NCI-H526 (cell line): ENCODE measurements around the gene ARHGAP15.
A peak's percentile ranks its signal among the peaks of the same experiment; 100 is the strongest.

Experiments
- DNase-seq, 2 experiments: peaks; one replicate each; lab custom pipeline; 2025; lab: John Stamatoyannopoulos, UW

The ARHGAP15 gene

DNA sequence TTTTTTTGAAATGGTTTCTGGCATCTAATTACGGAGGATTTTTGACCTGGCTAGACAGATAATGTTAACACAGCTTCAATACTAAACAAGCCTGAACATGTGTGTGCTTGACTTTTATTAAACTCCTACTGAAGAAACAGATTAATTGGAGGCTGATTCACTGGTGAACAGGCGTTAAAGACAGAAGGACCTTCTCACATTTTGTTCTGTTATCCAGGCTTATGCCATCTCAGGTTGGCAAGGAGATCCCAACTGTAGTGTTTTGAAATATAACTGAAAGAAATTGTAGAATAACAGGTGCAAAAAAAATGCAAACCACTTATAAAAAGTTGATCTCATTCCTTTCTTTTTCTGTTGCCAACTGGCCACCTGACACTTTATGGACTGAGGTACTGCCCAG, 269.6 kb downstream of the ARHGAP15 start:
- no peak for DNase-seq

DNA sequence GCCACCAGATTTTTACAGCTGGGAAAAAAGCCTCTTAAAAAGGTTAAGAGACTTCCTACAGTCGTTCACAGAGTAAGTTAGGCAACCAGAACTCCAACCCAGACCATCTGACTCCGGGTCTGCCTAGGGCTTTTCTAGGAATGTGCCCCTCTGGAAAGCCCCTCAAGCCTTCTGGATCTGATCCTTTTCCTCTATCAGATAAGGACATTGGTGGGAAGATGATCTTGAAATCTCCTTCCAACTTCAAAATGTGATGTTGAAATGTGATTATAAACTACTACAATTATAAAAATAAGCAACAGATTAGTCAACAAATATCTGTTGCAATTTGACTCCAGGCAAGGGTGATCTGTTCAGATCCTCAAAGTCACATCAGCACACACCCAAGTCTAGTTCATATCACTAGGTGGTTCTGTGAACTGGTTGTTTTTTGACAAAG, 270.4 kb downstream of the ARHGAP15 start:
- peak in 1 of 2 experiments; percentile 9 for DNase-seq

DNA sequence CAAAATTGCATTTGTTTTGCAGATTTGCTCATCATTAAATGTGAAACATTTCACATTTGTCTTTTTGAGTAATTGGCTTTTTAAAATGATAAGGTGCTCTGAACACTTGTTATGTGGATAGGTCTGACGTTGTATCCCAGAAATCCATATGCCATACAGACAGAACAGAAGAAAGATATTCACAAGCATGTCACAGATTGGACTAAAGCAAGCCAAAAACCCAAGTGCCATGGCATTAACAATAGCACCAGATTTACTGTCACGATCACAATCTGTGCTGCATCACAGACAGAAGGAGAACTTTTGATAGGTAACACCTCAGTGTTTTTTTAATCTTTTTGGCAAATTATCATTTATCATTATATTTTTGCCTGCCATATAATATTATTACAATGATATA, 272.6 kb downstream of the ARHGAP15 start:
- no peak for DNase-seq

DNA sequence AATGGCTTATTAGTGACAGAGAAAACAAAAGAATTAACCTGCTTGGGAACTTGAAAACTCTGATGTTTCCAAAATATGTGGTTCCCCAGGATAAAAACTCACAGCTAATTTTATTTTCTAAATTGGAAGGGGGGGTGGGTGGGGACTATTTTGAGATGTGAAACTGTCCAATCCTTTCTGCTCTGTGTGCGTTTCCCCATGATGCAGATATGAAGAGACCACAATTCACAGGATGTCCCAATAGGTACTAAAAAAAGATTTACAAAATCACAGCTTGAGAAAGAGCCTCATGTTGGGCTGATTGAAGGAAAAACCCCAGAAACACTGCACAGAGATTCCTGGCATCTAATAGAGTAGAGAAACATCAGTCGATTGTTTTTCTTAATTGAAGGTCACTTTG, 273.2 kb downstream of the ARHGAP15 start:
- no peak for DNase-seq

DNA sequence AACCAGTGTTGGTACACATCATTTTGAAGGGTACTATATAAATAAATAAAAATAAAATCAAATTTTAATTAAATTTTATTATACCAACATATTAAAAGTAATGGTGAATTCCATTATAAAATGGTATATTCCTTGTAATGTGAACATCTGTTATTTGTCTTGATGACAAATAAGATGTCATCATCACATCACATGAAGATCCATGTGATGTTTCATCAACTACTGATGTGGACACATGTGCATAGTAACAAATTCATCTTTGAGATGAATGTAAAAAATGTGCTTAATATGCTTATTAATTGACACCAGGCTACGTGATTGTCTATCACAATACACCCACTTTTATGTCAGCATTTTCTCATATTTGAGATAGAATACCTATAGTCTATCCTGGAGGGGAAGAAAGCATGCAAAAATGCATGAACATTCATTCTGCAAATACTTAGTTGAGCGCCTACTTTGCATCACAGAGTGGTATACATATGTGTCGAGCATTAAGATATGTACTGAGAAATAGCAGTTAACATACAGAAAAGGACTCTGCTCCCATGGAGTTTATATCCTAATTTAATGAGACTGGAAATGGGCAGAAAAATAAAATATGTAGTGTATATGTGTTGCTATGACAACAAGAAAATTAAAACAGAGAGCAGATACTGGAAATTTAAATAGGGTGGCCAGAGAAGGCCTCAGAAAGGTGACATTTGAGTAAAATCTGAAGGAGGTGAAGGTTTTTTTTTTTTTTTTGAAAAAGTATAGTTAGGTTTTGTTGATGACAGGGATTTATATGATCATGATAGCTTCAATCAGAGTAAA, 281.1 kb downstream of the ARHGAP15 start:
- DNase-seq: no peak

DNA sequence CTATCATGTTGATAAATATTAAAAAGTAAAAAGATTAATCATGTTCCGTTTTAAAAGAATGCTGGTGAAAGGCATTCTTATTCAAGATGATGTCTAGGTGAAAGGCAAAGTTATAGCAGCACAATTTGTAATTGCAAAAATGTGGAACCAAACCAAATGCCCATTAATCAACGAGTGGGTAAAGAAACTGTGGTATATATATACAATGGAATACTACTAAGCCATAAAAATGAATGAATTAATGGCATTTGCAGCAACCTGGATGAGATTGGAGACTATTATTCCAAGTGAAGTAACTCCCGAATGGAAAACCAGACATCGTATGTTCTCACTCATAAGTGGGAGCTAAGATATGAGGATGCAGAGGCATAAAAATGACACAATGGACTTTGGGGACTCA, 286.4 kb downstream of the ARHGAP15 start:
- no peak for DNase-seq

DNA sequence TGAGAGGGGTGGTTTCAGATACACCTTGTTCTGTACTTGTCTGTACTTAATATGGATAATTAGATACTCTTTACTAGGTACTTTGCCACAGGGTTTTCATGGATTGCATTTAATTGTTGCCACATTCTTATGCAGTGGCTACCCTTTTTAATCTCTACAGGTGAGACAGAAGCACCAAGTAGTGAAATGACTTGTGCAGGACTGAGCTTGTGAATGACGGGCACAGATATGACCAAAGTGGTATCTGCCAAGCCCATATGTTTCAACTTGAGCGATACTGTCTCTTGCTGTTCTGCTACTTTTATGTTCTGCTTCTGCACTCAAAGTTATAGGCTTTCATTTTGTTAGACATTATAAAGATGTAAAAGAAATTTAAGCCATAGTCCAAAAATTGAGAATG, 288.2 kb downstream of the ARHGAP15 start:
- no peak for DNase-seq

DNA sequence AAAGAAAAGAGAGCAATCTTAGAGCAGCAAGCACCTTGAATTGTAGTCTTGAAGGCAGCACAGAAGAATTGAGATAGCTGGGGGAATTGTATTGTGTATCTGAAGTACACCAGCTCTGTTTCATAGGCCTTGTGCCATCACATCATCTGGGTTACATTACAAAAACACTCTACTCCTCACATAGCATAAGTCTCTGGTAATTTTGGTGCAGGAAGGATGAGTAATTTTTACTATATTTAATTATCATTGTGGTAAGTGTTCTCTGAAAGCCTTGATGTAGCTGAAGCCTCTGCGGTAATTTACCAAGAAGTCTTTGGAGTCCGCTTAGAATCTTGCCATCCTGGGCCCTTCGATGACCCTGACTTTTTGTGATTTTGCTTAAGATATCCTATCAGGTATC, 291.1 kb downstream of the ARHGAP15 start:
- no peak for DNase-seq

DNA sequence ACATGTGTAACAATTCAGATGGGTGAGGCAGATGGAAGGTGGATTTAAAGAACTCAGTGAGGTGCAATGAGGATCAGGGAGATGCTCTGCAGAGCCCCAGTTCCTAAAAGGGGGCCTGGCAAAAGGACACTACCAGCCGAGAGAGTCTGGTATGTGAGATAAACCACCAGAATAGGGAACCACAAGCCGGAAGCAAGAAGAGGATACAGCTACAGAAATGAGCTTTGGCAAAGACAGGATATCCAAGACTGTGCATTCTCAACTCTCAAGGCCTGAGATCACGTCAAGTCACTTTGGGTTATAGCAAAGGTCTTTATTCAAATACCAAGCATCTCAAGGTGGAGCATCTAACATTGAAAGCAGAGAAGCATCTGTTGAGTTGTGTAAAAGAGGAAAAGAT, 293.5 kb downstream of the ARHGAP15 start:
- DNase-seq: no peak

DNA sequence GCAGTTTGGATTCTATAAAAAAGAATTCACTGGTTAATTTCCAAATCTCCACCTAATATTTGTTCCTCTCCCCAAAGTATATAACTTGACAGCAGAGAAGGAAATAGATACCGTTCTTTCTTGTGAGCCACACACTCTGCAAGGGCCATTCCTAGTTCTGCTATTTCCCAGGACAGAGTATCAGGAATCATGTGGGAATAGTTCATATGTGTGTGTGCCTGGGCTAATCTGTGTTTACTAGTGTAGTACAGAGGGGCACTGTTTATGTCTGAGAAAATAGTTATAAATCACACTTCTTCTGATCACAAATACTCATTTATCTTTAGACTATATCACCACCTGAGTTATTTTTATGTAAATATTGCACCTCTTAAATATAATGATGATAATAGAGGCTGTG, 296.7 kb downstream of the ARHGAP15 start:
- DNase-seq: no peak

DNA sequence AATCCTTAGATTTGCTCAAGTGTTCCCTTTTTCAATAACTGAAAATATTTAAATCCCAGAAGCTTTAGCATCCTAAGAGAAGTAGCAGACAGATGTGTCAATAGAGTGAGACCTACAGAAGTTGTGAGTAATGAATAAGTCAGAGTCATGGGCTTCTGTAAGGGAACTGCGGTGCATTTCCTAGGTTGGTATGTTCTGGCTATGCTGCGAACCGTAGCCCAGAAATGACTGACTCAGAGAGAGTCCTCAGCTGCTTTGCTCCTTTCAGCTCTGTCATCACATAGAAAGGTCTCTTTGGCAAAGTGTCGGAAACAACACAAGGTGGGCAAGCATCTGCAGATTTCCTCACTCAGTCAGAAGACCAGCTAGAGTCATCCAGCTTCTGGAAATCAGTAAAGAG, 297.1 kb downstream of the ARHGAP15 start:
- DNase-seq: no peak

DNA sequence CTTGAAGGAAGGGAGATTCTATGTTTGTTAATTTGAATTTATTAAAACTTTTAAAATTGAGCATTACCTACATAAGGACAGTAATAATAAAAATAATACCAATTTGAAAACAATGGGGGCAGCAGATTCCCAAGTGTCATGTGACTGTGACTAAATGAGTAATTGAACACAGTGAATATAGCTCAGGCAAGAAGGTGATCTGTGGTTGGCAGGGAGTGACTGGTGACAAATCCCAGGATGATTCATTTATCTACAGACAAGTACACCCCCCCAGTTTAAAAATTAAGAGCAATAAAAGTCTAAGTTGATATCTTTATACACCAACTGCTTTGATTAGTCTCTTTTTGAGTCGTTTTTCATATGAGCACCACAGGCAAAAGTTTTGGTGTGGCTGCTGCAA, 299.5 kb downstream of the ARHGAP15 start:
- DNase-seq: no peak

DNA sequence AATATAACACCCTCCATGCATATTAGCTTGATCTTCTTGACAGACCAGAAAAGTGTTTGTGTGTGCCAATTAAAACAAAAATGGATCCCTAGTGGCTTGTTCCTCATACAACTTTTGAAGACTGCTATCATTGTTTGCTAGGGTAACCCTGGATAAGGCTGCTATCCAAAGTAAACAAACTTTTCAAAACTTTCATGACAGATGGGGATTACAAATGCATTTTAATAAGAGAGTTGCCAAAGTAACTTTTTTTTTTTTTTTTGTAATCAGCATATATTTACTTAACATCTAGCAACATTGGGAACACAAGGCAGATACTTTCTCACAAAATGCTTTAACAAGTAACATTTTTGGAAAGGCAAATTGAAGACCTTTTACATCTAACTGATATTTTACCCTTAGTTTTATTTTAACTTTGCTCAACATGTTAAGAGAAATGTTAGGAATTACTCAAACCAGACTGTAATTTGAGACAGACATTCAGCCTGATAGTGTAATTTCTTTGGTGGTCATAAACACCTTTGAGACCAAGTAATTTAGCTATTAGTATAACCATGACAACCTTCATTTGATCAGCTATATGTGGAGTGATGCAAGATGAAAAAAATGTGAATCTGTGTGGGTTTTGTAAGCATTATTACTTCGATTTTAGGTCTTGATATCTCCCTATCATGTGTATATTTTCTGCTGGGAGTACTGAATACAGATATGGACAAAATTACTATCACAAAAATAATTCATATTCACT, 300.9 kb downstream of the ARHGAP15 start:
- no peak for DNase-seq

DNA sequence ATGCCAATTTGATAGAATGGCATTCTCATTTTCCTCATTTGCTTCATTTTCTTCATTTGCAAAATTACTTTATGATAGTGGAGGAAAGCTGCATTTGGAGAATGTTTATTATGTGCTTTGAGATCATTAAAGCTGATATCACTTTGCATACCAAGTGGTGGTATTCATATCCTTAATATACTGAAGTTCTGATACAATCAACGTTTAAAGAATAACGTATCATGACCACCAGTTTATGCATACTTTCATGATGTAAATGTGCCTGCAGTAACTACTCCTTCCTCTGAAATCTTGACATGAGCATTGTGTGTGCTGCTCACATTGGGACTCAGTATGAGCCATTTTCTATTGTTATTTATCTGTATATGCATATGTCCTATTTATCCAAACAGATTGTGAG, 302.1 kb downstream of the ARHGAP15 start:
- no peak for DNase-seq

DNA sequence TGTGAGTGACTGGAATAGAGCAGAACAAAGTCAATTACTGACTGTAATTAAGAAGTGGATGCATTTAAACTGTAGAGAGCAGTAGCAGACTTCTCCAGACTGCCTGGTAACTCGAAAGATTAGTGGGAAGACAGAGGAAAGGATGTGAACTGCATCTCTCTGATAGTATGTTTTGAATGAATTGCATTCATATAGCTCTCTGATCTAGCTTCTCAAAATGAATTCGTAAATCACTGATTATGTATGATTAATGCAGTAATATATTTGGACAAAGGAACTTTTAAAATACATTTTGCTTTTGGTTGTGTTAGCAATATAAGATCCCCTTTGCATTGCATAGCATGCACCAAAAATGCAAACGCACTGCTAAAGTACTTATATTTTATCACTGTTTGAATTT, 304.0 kb downstream of the ARHGAP15 start:
- no peak for DNase-seq

DNA sequence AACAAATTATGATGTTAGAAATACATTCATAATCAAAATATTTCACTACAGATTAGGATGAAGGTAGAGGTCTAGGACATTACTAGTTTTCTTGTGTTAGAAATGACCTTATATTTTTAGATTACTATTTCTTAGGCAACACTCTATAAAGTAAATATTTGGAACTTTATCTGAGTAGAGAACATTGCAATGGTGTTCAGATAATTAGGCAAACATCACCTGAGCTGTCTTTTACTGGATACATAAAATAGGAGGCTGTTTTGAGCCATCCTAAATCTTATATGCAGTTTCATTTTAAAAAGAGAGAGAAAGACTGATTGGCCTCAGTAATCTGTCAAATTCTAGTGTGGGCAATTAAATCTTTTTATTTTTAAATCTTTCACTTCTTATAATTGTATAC, 304.6 kb downstream of the ARHGAP15 start:
- DNase-seq: no peak

DNA sequence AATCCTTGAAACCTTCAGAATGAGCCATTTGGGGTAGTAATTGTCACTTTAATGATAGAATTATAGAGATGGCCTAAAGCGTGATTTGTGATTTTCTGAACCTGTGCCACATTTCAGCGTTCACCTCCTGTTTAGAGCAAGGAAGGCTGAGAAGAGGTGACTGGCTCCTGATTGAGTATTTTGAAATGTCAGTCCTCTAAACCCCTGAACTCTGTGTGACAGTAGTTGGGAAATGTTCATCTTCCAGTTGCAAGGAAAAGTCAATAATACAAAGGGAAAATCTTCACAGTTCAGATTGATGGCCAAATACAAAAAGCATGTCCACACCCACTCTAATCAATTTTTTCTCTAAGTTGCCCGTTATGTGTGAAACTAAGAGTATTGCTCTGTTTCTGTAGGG, 305.2 kb downstream of the ARHGAP15 start:
- DNase-seq: no peak

DNA sequence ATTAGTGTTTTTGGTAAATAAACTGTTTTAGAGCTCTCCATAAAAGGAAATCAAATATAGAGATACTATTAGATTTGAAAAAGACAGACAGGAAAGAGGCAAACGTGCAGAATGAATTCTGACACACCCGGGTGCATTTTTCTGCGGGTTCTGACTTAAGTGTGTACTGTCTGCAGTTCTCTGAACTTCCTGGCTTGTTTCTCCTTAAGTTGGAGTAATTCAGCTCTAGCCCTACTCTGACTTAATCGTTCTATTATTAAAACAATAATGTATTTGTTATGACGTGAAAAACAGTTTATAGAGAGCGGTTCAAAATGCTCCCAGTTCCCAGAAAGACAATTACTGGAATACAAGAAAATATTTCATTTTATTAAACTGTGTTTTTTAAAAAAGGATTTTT, 305.9 kb downstream of the ARHGAP15 start:
- DNase-seq: no peak

DNA sequence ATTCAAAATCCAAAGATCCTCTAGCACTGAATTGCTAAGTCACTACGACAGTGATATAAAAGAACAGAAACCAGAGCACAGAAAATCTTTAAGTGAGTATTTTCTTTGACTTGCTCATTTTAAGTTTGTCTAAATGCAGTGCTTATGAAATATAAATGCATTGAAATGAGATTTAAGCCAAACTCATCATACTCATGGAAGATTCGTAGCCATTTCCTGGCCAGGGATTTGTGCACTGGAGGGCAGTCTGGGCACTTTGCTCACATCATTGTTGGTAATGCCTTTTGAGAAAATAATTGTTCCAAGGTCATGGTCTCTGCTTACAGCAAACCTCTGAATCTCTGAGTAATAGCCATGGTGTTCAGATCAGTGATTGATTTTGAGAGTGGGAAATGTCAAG, 307.7 kb downstream of the ARHGAP15 start:
- DNase-seq: no peak

DNA sequence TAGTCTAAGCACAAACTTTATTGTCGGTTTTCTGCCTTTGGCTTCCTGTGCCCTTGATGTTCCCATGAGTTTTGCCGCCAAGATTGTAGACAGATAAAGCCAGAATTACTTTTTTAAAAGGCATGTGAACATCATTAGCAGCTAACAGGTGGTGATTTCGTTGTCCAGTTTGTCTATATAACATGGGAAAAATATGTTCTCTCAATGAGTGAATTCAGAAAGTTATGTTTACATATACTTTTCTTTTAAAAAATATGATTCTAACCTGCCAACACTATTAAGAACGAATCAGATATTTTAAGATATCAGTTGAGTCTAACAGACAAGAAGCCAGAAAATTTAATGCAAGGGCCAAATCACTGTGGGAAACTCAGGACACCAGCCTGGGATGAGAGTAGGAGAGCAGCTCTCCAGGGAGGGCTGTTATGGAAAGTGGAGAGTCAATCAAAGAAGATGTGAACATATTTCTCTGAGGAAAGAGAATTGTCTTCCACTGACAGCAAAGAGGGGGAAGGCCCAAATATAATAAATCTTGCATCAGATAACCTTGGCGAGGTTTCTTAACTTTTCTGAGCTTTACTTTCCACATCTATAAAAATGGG, 311.3 kb downstream of the ARHGAP15 start:
- DNase-seq: no peak

DNA sequence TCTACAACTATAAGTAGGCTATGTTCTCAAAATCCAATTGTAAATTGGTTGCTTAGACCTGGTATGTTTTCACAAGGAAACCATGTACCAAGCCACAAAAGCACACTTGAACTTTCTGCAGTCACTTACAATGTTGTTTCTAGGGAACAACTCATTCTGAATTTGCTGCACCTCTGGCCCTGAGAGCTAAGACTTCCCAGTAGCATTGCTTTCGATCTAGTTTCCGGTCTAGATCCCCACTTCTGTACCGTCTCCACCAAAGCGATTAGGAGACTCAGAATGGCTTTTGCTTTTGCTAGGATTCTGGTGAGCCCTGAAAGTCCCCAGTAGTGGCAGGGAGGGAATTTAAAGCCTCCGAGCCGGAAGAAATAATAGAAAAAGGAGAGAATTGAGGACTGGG, 313.0 kb downstream of the ARHGAP15 start:
- DNase-seq: no peak

DNA sequence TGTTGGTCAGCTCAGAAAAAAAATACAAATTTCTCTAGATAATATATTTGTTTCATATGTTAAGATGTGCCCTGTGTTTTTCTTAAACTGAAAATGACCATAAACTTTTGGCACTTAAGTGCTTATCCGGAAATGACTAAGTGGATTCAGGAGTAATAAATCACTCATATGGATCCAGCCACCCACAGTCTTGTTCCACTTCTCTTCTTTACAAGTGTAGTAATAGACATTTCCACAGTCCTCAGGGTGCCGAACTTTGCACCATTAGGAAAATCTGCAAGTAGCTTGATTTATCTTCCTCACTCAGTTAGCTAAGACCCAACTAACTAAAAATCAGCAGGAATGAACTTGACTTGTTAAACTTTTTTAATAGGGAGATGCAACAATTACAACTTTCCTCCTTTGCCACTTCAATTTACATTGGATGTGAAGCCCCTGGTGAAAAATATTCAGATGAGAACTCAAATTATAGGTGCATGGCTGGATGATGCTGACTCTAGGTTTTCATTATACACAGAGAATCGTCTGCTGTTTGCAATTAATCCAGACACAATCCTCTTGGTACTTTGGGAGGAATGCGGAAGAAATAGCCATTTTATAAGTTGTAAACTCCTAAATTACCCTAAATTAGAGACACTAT, 322.5 kb downstream of the ARHGAP15 start:
- no peak for DNase-seq
